ENCODE data around the gene AIFM2.
"Not testable (repeated sequence)": the region's sequence is repeated elsewhere in the genome, so short reads cannot be mapped to it uniquely, and the experiment has no call there.

AIFM2 gene

GRCh38 chr10:70121281-70121949 is 11.2 kb downstream of the AIFM2 start:
- DNase-seq (ENCODE audit: low spot score), result no peak

DNA sequence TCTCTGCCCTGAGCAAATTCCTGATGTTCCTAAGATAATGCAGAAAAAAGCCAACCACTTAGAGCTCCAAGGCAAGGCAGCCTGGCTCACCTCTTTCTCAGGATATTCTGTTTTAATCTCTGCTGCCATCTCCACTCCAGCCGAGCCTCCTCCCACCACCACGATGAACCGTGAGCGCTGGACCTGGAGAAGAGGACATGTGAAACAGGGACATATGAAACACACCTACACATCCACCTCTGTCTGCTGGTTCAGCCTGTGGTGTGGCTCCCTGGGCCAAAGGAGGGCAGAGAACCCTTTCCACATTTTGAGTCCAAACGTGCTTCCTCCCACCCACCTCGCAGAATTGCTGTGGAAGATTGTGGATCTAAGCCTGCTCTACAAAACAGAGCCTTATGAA is 12.2 kb downstream of the AIFM2 start:
- DNase-seq (ENCODE audit: low spot score), result no peak

DNA sequence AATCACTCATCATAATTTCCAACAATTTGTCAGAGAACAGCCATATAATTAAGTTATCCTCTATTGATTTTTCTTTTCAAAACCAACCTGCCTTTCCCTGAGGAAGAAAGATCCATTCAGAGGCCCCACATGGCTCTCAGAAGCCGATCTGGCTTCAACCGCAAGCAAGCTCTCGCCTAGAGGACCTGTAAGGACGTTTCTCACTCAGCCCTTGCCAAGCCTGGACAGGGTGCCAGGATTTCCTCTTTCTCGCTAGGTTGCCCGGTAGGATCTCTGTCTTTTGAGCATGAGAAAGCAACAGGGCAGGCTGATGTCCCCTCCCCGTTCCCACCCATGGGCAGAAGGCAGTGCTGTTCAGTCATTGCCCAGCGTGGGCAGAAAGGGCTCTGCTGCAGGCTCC is 13.0 kb downstream of the AIFM2 start:
- no peak for DNase-seq (ENCODE audit: low spot score)

DNA sequence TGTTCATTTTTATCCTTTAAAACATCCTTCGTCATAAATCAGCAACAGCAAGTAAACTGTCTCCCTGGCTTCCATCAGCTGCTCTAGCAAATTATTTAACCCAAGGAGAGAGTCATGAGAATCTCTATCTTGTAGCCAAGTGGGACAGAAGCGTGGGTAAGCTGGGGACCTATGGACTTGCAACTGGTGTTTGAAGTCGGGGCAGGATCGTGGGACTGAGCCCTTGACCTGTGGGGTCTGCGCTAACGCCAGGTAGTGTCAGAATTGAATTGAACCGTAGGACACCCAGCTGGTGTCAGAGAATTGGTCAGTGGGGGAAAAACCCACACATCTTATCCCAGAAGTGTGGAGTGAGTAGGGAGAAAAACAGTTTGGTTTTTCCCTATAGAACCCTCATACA is 13.4 kb downstream of the AIFM2 start:
- DNase-seq (ENCODE audit: low spot score), result no peak

- DNase-seq (ENCODE audit: low spot score), result no peak
These were observed 14.4 kb downstream of the AIFM2 start for GRCh38 chr10:70118196-70118595.

- no peak for DNase-seq (ENCODE audit: low spot score)
These were observed 15.0 kb downstream of the AIFM2 start for GRCh38 chr10:70117646-70118045.

DNA sequence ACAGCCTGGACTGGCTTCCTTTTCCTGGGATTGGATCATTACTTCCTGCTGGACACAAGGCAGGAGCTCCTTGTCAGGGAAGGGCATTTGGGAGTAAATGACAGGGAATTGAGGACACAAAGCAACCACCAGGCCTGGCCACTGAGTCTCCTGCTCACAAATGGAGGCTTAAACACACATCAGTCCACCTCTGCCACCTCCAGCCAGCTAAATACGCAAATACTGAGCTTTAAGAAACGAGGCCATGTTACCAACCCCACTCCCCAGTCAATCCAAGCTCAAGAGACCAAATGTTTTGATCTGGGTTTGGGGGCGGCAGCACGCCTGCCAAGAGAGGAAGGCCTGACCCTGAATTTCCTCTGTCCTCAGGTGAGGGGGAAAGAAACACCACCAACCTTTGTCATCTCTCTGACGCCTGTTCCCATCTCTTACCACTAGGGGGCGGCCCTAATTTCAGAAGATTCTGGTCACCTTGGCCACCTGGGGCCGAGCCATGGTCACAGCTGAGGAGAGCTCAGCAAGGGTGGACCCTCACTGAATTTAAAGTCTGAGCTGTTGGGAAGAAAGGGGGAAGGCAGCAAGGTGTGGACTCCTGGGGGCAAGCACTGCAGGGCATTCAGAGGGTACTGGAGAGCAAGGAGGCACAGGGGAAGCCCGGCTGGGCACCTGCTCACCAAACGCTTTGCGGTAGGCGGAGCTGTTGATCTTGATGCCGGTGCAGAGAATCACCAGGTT is 16.5 kb downstream of the AIFM2 start:
- no peak for DNase-seq (ENCODE audit: low spot score)

- DNase-seq (ENCODE audit: low spot score), result no peak
These were observed 17.7 kb downstream of the AIFM2 start for GRCh38 chr10:70114902-70115301.

- no peak for DNase-seq (ENCODE audit: low spot score)
These were observed 20.6 kb downstream of the AIFM2 start for GRCh38 chr10:70112071-70112470.

- DNase-seq (ENCODE audit: low spot score), result no peak
These were observed 21.1 kb downstream of the AIFM2 start for GRCh38 chr10:70111496-70111895.

DNA sequence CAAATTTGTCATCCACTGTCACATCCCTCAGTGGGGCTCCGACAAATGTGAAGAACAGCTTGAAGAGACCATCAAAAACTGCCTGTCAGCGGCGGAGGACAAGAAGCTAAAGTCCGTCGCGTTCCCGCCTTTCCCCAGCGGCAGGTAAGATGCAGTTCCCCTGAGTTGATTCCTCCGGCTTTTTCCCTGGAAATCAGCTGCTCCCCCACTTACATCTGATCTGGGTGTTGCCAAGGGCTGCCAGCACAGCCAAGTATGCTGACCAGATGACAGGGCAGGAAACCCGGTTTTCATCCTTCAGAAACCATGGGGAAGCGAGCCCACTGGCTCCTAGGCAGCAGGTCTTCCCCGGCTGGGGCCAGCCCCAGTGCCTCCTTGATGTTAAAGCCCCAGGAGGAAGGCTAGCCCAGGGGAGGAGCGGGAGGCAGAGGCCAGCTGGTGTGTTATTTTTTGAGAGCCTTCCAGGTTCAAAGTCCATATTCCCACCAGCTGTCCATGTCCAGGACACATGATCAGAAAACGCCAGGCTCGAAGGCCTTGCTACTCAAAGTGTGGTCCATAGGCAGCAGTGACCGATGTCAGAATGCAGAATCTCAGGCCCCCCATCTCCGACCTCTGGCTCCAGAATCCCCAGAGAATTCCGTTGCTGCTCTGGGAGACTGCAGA is 23.4 kb downstream of the AIFM2 start:
- DNase-seq (ENCODE audit: low spot score), result no peak

GRCh38 chr10:70106958-70107791 is 25.4 kb downstream of the AIFM2 start:
- no peak for DNase-seq (ENCODE audit: low spot score)

- DNase-seq (ENCODE audit: low spot score), result no peak
These were observed 31.0 kb downstream of the AIFM2 start for GRCh38 chr10:70101668-70102067.

DNA sequence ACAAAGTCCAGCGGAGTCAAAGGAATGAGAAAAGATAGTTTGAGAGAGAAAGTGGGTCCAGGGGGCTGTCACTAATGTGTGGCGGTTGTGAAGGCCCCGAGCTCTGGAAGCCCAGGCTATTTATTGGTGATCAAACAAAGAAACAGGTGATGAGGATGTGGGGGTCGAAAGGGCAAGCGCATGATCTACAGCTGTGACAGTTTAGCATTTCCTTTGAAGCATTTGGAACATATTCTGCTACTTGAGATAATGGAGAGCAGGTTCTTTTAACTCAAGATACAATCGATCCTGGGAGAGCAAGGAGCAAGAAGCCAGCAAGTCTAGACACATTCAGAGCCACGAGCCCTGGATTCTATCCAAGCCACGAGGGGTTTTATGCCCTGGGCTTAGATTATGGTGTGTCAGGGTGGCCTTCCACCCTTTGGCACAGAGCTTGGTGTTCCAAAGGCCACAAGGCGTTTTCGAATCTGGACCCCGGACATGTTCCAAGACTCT is 31.5 kb downstream of the AIFM2 start:
- DNase-seq (ENCODE audit: low spot score), result not testable (repeated sequence)

GRCh38 chr10:70098271-70098670 is 34.4 kb downstream of the AIFM2 start:
- no peak for DNase-seq (ENCODE audit: low spot score)

- no peak for DNase-seq (ENCODE audit: low spot score)
These were observed 35.2 kb downstream of the AIFM2 start for GRCh38 chr10:70097459-70097858.

DNA sequence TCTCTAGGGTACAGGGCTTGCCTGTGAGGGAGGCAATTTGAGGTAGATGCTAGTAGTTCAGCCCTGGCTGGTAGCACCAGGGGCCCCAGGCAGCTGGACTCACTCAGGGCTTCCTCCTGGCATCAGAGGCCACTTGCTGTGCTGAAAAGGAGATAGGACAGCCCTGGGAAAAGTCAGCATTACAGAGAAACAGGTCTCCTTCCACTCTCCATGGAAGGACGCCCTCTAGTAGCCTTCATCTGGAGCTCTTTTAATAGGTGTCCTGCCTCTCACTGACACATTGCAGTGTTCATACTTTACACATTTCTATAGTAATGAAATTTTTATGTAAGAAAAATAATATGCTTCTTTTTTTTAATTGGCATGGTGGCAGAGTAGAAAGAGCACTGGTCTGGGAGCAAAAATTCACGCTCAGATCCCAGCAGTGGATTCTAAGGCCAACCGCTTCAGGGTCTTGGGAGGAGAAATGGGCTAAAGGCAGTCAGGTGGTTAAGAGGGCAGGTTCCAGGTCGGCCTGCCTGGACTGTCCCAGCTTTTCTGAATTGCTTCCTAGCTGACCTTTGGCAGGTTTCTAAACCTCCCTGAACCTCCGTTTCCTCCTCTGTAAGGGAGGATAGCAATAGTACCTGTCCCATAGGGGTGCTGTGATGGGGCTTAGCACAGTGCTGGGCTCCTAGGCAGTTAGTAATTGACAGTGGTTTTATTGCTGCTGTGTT is 35.8 kb downstream of the AIFM2 start:
- DNase-seq (ENCODE audit: low spot score), result no peak

DNA sequence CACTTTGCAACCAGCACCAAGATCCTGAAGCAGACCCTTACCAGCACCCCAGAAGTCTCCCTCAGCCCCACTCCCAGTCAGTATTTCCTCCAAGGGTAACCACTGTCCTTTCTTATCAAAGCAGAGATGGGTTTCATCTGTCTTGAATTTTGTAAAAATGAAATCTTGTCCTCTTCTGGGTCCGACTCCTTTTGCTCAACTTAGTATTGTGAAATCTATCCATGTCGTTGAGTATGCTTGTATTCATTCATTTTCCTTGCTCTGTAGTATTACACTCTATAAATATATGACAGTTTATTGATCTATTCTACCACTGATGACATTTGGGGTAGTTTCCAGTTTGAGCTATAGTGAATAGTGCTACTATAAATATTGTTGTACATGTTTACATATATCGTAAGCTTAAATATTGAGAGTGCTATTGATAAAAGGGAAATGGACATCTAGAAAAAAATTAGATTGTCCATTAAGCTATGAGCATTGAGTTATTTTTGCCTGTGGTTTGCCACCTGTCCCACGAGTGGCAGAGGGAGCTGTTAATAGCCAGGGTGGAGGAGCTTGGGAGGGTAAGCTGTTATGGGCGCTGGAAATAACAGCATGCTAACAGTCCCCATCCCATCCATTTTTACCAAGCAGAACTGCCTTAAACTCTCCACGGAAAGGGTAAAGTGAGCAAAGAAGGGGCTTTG is 36.5 kb downstream of the AIFM2 start:
- no peak for DNase-seq (ENCODE audit: low spot score)

GRCh38 chr10:70094250-70094649 is 38.4 kb downstream of the AIFM2 start:
- no peak for DNase-seq (ENCODE audit: low spot score)

DNA sequence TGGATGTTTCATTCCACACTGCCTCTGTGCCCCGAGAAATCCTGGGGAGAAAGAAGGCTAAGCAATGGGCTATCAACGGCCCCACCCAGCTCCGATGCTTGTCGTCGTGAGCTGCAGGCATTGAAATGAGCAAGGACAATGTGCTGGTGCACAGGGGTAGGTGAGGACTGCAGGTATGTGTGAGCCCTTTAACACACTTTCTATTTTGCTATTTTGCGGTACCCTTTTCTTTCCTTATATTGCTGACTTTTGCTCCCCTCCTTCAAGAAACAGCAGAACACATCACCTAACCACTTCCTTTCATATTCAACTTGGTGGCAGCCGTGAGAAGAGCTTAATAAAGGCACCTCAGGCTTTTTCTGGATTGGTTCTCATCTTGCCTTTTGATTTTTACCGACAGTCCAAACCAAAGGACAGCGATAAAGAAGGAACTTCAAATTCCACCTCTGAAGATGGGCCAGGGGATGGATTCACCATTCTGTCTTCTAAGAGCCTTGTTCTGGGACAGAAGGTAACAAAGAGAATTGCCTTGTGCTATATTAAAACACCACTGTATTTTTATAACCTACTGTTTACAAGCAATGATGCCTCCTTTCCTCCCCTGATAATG is 39.2 kb downstream of the AIFM2 start:
- no peak for DNase-seq (ENCODE audit: low spot score)

DNA sequence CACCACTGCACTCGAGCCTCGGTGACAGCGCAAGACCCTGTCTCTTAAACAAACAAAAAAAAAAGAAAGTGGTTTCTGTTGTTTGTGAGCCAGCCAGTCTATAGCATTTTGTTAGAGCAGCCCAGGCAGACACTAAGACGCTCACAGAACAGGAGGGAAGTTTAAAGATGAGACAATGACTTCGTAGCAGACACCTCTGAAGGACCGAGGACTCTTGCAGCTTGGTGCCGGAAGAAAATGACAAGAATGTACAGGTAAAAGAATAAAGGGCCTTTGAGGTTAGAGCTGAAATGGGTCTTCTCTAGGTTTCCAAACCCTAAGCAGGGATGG is 40.3 kb downstream of the AIFM2 start:
- no peak for DNase-seq (ENCODE audit: low spot score)
